WTC11 (cell line): Measurements from ENCODE around the gene SIGMAR1.

Source experiments
- FOXJ3 ChIP-seq: sonication (generic); formaldehyde crosslinking; IDR thresholded peaks from 2 replicates; pipeline ENCODE4 v1.9.0; 2021; ENCODE audit warnings: missing genetic modification reagents, mild to moderate bottlenecking, borderline replicate concordance
- FOXP1 ChIP-seq: sonication (generic); formaldehyde crosslinking; IDR thresholded peaks from 2 replicates; pipeline ENCODE4 v1.8.0; 2022; ENCODE audit warnings: missing genetic modification reagents, mild to moderate bottlenecking, moderate library complexity, borderline replicate concordance
- JAZF1 ChIP-seq: fragments of 250-450 bp; sonication (Bioruptor Pico); IDR thresholded peaks from 2 replicates; pipeline ENCODE4 v1.9.0; 2021; ENCODE audit warnings: moderate library complexity, mild to moderate bottlenecking, inconsistent platforms
- NFYB ChIP-seq: sonication (generic); formaldehyde crosslinking; conservative IDR thresholded peaks from 2 replicates; pipeline ENCODE4 v1.8.0; 2022; ENCODE audit warnings: low read depth, missing genetic modification reagents
- NR3C1 ChIP-seq: sonication (generic); formaldehyde crosslinking; conservative IDR thresholded peaks from 2 replicates; pipeline ENCODE4 v1.8.1; 2023; ENCODE audit warnings: low read depth, mild to moderate bottlenecking, missing genetic modification reagents
- TF ChIP-seq, protein P1 (sequence below): fragments of 200-600 bp; IDR thresholded peaks from 2 replicates; pipeline ENCODE4 v1.8.0; 2022; ENCODE audit warnings: antibody characterized with exemption
- TF ChIP-seq, protein P2 (sequence below): sonication (generic); formaldehyde crosslinking; IDR thresholded peaks from 2 replicates; pipeline ENCODE4 v1.8.1; 2022; ENCODE audit warnings: low read depth, missing genetic modification reagents, borderline replicate concordance

DNA sequence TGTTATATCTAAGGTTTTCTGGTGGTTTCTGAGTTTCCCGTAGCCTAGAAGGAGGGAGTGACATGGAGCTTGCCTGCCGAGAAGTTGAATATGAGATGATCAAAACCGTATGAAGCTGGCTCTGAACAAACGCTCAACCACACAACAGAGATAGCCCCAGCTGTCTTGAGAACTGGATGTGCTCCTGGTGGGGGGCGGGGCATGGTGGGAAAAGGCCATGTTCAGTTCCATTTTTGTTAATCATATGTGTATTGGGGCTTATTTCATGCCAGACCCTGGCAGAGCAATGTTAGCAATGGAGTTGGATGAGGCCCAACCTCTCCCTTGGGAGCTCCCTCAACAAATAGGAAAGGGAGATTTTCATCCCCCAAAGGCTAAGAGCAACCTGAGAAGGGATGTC, 48.6 kb upstream of the SIGMAR1 start:
- TF ChIP-seq FOXP1 (CRISPR knock-in tag) (no peak), JAZF1 (CRISPR knock-in tag) (no peak), NR3C1 (CRISPR knock-in tag) (no peak), NFYB (no peak), FOXJ3 (CRISPR knock-in tag) (no peak)
- TF ChIP-seq, protein P1, sequence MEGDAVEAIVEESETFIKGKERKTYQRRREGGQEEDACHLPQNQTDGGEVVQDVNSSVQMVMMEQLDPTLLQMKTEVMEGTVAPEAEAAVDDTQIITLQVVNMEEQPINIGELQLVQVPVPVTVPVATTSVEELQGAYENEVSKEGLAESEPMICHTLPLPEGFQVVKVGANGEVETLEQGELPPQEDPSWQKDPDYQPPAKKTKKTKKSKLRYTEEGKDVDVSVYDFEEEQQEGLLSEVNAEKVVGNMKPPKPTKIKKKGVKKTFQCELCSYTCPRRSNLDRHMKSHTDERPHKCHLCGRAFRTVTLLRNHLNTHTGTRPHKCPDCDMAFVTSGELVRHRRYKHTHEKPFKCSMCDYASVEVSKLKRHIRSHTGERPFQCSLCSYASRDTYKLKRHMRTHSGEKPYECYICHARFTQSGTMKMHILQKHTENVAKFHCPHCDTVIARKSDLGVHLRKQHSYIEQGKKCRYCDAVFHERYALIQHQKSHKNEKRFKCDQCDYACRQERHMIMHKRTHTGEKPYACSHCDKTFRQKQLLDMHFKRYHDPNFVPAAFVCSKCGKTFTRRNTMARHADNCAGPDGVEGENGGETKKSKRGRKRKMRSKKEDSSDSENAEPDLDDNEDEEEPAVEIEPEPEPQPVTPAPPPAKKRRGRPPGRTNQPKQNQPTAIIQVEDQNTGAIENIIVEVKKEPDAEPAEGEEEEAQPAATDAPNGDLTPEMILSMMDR, result no peak
- TF ChIP-seq, protein P2, sequence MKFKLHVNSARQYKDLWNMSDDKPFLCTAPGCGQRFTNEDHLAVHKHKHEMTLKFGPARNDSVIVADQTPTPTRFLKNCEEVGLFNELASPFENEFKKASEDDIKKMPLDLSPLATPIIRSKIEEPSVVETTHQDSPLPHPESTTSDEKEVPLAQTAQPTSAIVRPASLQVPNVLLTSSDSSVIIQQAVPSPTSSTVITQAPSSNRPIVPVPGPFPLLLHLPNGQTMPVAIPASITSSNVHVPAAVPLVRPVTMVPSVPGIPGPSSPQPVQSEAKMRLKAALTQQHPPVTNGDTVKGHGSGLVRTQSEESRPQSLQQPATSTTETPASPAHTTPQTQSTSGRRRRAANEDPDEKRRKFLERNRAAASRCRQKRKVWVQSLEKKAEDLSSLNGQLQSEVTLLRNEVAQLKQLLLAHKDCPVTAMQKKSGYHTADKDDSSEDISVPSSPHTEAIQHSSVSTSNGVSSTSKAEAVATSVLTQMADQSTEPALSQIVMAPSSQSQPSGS (CRISPR knock-in tag), result no peak
